ENCODE data around the gene BLACAT1.

BLACAT1 gene

GRCh38 chr1:205500240-205501233 lies 44.7 kb upstream of the BLACAT1 start:
- in situ Hi-C loops (cut with HindIII; ENCODE audit: low sequenced_read_pairs): no loop called here
- DNase-seq (ENCODE audit: low read depth, low spot score): no peak
- no peak for TF ChIP-seq CTCF (IDR thresholded peaks at IDR 0.05; ENCODE audit: low read depth, low read length)
- no peak overlapping the region for H3K4me3 ChIP-seq (ENCODE audit: low read depth, low read length)

GRCh38 chr1:205499789-205500188 lies 43.9 kb upstream of the BLACAT1 start:
- no peak for TF ChIP-seq CTCF (IDR thresholded peaks at IDR 0.05; ENCODE audit: low read depth, low read length)
- H3K4me3 ChIP-seq (ENCODE audit: low read depth, low read length): no peak overlapping the region
- in situ Hi-C loops (cut with HindIII; ENCODE audit: low sequenced_read_pairs): no loop called here
- DNase-seq (ENCODE audit: low read depth, low spot score): no peak

- in situ Hi-C loops (cut with HindIII; ENCODE audit: low sequenced_read_pairs): no loop called here
- no peak for DNase-seq (ENCODE audit: low read depth, low spot score)
- no peak overlapping the region for H3K4me3 ChIP-seq (ENCODE audit: low read depth, low read length)
- no peak for TF ChIP-seq CTCF (IDR thresholded peaks at IDR 0.05; ENCODE audit: low read depth, low read length)
Measured at GRCh38 chr1:205497351-205497750, 41.5 kb upstream of the BLACAT1 start.

GRCh38 chr1:205496661-205497060 lies 40.8 kb upstream of the BLACAT1 start:
- in situ Hi-C loops (cut with HindIII; ENCODE audit: low sequenced_read_pairs): no loop called here

GRCh38 chr1:205495237-205495823 lies 39.5 kb upstream of the BLACAT1 start:
- TF ChIP-seq CTCF (IDR thresholded peaks at IDR 0.05; ENCODE audit: low read depth, low read length): no peak
- H3K4me3 ChIP-seq (ENCODE audit: low read depth, low read length): no peak overlapping the region
- DNase-seq (ENCODE audit: low read depth, low spot score): no peak
- in situ Hi-C loops (cut with HindIII; ENCODE audit: low sequenced_read_pairs): no loop called here

More at GRCh38 chr1:205496661-205497060, 40.8 kb upstream of the BLACAT1 start:
- DNase-seq (ENCODE audit: low read depth, low spot score): no peak
- no peak for TF ChIP-seq CTCF (IDR thresholded peaks at IDR 0.05; ENCODE audit: low read depth, low read length)
- H3K4me3 ChIP-seq (ENCODE audit: low read depth, low read length): no peak overlapping the region

GRCh38 chr1:205494115-205494514 lies 38.3 kb upstream of the BLACAT1 start:
- no peak for DNase-seq (ENCODE audit: low read depth, low spot score)
- in situ Hi-C loops (cut with HindIII; ENCODE audit: low sequenced_read_pairs): no loop called here
- no peak for TF ChIP-seq CTCF (IDR thresholded peaks at IDR 0.05; ENCODE audit: low read depth, low read length)
- H3K4me3 ChIP-seq (ENCODE audit: low read depth, low read length): no peak overlapping the region
